ENCODE measurements around the gene MTG2. TPM values are rescaled to one million over a fixed set of nuclear protein-coding genes. Genes with fewer than 3 reads are reported as not detected.
A peak's percentile ranks its signal among the peaks of the same experiment; 100 is the strongest.

The MTG2 gene
- total RNA-seq, 1 experiment from 2014 or later = 27.9 TPM

DNA sequence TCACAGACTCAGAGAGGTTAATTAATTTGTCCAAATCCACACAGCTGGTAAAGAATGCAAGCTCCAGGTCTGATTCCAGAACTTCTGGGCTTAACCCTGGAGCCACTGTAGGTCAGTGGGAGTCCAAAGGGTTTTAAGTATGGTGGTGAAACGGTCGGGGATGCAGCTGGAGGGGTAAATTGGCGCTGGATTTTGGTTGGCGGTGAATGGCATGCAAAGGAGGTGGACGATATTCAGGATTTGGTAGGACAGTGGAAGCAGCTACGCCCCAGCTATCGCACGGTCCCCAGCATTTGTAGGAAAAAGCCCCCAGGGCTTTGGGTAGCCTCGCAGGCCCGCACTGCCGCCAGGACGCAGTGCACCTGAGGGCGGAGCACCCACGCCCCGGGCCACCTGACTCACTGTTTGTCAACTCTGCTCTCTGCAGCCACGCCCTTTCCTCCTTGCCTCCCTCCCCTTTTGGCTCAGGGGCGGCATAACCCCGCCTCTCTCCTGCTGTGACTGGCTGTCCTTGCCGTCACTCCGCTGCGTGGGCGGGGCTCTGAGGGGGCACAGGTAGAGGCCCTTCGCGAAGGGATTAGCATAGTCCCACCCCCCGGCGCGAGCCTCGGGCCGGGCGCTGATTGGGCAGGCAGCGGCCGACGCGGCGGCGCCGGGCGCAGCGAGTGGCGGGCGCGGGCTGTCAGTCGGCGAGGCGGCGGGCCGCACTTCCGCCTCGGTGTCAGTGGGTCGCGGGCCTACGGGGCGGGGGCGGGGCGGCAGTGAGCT, 55.2 kb downstream of the MTG2 start, which contains the start of gene OSBPL2:
OSBPL2 (plus strand) TSS at position 721 of the 768 bp plus-strand sequence. CDS start 17,664 bp downstream, outside the sequence.
- DNase-seq (ENCODE audit: low spot score) (peak; percentile 100), ATAC-seq (peak; percentile 97)
- CTCF ChIA-PET = interaction anchor here (0.5 to 1.0 kb wide), 5 partner anchors 29 to 145 kb away, joined by 3 to 4 read pairs (median 4); no protein-coding TSS in a partner anchor
- peaks cover 6% of the 10 kb centered on the region for H3K36me3 Mint-ChIP-seq
- H3K4me1 Mint-ChIP-seq = peaks cover 15% of the 10 kb centered on the region
- H3K4me3 Mint-ChIP-seq = peak within 1 kb of the TSS; percentile 84
- H3K27me3 Mint-ChIP-seq (ENCODE audit: low read depth) = no peaks in the 10 kb centered on the region
- peaks cover 5% of the 10 kb centered on the region for H3K9me3 Mint-ChIP-seq
- H3K27ac Mint-ChIP-seq = peak within 1 kb of the TSS; percentile 87
- POLR2A ChIA-PET = interaction anchor here (0.7 kb wide), 1 partner anchor 128 kb away, joined by 4 read pairs; no protein-coding TSS in a partner anchor
- TF ChIP-seq ZNF317 (CRISPR knock-in tag; IDR thresholded peaks at IDR 0.05; ENCODE audit: borderline replicate concordance, low read depth) (no peak), GTF2I (CRISPR knock-in tag; conservative IDR thresholded peaks at IDR 0.05) (no peak), TP53 (CRISPR knock-in tag; IDR thresholded peaks at IDR 0.05) (no peak), EMX1 (CRISPR knock-in tag; IDR thresholded peaks at IDR 0.05) (no peak), TEAD4 (CRISPR knock-in tag; IDR thresholded peaks at IDR 0.05) (no peak), JAZF1 (CRISPR knock-in tag; IDR thresholded peaks at IDR 0.05) (no peak), TEAD1 (CRISPR knock-in tag; IDR thresholded peaks at IDR 0.05) (no peak), IRF2 (CRISPR knock-in tag; IDR thresholded peaks at IDR 0.05; ENCODE audit: borderline replicate concordance, low read depth) (no peak), OVOL2 (CRISPR knock-in tag; IDR thresholded peaks at IDR 0.05; ENCODE audit: borderline replicate concordance) (no peak), RELA (CRISPR knock-in tag; IDR thresholded peaks at IDR 0.05; ENCODE audit: borderline replicate concordance) (no peak), SOX15 (CRISPR knock-in tag; IDR thresholded peaks at IDR 0.05) (no peak), ESRRA (CRISPR knock-in tag; IDR thresholded peaks at IDR 0.05; ENCODE audit: borderline replicate concordance) (no peak), TCF7 (CRISPR knock-in tag; IDR thresholded peaks at IDR 0.05; ENCODE audit: low read depth) (no peak), NFE2L1 (CRISPR knock-in tag; IDR thresholded peaks at IDR 0.05) (no peak), HMGA2 (CRISPR knock-in tag; IDR thresholded peaks at IDR 0.05) (no peak), ZBTB21 (CRISPR knock-in tag; IDR thresholded peaks at IDR 0.05; ENCODE audit: borderline replicate concordance) (no peak), GRHL2 (CRISPR knock-in tag; IDR thresholded peaks at IDR 0.05; ENCODE audit: insufficient replicate concordance, severe bottlenecking) (no peak), GABPB1 (CRISPR knock-in tag; IDR thresholded peaks at IDR 0.05) (no peak), ELF4 (CRISPR knock-in tag; IDR thresholded peaks at IDR 0.05; ENCODE audit: low read depth) (no peak), CREB1 (CRISPR knock-in tag; IDR thresholded peaks at IDR 0.05) (no peak)
- TF ChIP-seq, protein P1, sequence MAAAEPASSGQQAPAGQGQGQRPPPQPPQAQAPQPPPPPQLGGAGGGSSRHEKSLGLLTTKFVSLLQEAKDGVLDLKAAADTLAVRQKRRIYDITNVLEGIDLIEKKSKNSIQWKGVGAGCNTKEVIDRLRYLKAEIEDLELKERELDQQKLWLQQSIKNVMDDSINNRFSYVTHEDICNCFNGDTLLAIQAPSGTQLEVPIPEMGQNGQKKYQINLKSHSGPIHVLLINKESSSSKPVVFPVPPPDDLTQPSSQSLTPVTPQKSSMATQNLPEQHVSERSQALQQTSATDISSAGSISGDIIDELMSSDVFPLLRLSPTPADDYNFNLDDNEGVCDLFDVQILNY (CRISPR knock-in tag; IDR thresholded peaks at IDR 0.05) = no peak
- TF ChIP-seq, protein P2, sequence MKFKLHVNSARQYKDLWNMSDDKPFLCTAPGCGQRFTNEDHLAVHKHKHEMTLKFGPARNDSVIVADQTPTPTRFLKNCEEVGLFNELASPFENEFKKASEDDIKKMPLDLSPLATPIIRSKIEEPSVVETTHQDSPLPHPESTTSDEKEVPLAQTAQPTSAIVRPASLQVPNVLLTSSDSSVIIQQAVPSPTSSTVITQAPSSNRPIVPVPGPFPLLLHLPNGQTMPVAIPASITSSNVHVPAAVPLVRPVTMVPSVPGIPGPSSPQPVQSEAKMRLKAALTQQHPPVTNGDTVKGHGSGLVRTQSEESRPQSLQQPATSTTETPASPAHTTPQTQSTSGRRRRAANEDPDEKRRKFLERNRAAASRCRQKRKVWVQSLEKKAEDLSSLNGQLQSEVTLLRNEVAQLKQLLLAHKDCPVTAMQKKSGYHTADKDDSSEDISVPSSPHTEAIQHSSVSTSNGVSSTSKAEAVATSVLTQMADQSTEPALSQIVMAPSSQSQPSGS (CRISPR knock-in tag; IDR thresholded peaks at IDR 0.05; ENCODE audit: borderline replicate concordance, low read depth) = no peak
- TF ChIP-seq, protein P3, sequence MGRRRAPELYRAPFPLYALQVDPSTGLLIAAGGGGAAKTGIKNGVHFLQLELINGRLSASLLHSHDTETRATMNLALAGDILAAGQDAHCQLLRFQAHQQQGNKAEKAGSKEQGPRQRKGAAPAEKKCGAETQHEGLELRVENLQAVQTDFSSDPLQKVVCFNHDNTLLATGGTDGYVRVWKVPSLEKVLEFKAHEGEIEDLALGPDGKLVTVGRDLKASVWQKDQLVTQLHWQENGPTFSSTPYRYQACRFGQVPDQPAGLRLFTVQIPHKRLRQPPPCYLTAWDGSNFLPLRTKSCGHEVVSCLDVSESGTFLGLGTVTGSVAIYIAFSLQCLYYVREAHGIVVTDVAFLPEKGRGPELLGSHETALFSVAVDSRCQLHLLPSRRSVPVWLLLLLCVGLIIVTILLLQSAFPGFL (CRISPR knock-in tag; IDR thresholded peaks at IDR 0.05; ENCODE audit: borderline replicate concordance) = no peak
- TF ChIP-seq, protein P4, sequence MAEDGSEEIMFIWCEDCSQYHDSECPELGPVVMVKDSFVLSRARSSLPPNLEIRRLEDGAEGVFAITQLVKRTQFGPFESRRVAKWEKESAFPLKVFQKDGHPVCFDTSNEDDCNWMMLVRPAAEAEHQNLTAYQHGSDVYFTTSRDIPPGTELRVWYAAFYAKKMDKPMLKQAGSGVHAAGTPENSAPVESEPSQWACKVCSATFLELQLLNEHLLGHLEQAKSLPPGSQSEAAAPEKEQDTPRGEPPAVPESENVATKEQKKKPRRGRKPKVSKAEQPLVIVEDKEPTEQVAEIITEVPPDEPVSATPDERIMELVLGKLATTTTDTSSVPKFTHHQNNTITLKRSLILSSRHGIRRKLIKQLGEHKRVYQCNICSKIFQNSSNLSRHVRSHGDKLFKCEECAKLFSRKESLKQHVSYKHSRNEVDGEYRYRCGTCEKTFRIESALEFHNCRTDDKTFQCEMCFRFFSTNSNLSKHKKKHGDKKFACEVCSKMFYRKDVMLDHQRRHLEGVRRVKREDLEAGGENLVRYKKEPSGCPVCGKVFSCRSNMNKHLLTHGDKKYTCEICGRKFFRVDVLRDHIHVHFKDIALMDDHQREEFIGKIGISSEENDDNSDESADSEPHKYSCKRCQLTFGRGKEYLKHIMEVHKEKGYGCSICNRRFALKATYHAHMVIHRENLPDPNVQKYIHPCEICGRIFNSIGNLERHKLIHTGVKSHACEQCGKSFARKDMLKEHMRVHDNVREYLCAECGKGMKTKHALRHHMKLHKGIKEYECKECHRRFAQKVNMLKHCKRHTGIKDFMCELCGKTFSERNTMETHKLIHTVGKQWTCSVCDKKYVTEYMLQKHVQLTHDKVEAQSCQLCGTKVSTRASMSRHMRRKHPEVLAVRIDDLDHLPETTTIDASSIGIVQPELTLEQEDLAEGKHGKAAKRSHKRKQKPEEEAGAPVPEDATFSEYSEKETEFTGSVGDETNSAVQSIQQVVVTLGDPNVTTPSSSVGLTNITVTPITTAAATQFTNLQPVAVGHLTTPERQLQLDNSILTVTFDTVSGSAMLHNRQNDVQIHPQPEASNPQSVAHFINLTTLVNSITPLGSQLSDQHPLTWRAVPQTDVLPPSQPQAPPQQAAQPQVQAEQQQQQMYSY (CRISPR knock-in tag; IDR thresholded peaks at IDR 0.05) = no peak
- TF ChIP-seq, protein P5, sequence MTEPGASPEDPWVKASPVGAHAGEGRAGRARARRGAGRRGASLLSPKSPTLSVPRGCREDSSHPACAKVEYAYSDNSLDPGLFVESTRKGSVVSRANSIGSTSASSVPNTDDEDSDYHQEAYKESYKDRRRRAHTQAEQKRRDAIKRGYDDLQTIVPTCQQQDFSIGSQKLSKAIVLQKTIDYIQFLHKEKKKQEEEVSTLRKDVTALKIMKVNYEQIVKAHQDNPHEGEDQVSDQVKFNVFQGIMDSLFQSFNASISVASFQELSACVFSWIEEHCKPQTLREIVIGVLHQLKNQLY (CRISPR knock-in tag; IDR thresholded peaks at IDR 0.05) = no peak
- TF ChIP-seq, protein P6, sequence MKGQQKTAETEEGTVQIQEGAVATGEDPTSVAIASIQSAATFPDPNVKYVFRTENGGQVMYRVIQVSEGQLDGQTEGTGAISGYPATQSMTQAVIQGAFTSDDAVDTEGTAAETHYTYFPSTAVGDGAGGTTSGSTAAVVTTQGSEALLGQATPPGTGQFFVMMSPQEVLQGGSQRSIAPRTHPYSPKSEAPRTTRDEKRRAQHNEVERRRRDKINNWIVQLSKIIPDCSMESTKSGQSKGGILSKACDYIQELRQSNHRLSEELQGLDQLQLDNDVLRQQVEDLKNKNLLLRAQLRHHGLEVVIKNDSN (CRISPR knock-in tag; IDR thresholded peaks at IDR 0.05) = peak; percentile 80; the same call in 1 of the 2 replicates
- TF ChIP-seq, protein P7, sequence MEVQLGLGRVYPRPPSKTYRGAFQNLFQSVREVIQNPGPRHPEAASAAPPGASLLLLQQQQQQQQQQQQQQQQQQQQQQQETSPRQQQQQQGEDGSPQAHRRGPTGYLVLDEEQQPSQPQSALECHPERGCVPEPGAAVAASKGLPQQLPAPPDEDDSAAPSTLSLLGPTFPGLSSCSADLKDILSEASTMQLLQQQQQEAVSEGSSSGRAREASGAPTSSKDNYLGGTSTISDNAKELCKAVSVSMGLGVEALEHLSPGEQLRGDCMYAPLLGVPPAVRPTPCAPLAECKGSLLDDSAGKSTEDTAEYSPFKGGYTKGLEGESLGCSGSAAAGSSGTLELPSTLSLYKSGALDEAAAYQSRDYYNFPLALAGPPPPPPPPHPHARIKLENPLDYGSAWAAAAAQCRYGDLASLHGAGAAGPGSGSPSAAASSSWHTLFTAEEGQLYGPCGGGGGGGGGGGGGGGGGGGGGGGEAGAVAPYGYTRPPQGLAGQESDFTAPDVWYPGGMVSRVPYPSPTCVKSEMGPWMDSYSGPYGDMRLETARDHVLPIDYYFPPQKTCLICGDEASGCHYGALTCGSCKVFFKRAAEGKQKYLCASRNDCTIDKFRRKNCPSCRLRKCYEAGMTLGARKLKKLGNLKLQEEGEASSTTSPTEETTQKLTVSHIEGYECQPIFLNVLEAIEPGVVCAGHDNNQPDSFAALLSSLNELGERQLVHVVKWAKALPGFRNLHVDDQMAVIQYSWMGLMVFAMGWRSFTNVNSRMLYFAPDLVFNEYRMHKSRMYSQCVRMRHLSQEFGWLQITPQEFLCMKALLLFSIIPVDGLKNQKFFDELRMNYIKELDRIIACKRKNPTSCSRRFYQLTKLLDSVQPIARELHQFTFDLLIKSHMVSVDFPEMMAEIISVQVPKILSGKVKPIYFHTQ (CRISPR knock-in tag; IDR thresholded peaks at IDR 0.05) = no peak

Measured in WTC11 (cell line).